PFSK-1 (cell line): ENCODE data around the gene MYOZ2.

ENCODE experiments used
- FOXP2 ChIP-seq: optimal IDR thresholded peaks from 2 replicates; pipeline ENCODE3; 2011; ENCODE audit warnings: borderline replicate concordance, control low read depth, inconsistent platforms; ENCODE audit not compliant: insufficient read depth; ENCODE audit errors: extremely low read length, extremely low read depth
- POLR2AphosphoS5 ChIP-seq: IDR thresholded peaks from 2 replicates; pipeline ENCODE4 v1.6.1; 2012; ENCODE audit warnings: low read depth, mild to moderate bottlenecking, control low read depth, low read length, moderate library complexity
- REST ChIP-seq, 2 experiments: IDR thresholded peaks; 2 replicates each; pipeline versions ENCODE4 v1.6.1 to v1.8.0; 2011 to 2012; ENCODE audit warnings: low read depth in 2 of 2, low read length in 2 of 2, control low read depth in 1 of 2, inconsistent platforms in 1 of 2, mild to moderate bottlenecking in 1 of 2, moderate library complexity in 1 of 2; ENCODE audit not compliant: insufficient read depth in 1 of 2
- SIN3A ChIP-seq: IDR thresholded peaks from 2 replicates; pipeline ENCODE4 v1.6.1; 2012; ENCODE audit warnings: mild to moderate bottlenecking, low read length, moderate library complexity, borderline replicate concordance; ENCODE audit not compliant: insufficient read depth
- TAF1 ChIP-seq: IDR thresholded peaks from 2 replicates; pipeline ENCODE4 v1.6.1; 2012; ENCODE audit warnings: low read length, control low read depth, borderline replicate concordance; ENCODE audit not compliant: insufficient read depth

- TF ChIP-seq REST (IDR thresholded peaks at IDR 0.05; ENCODE audit: insufficient read depth in 1 of 2, low read depth in 2 of 2, low read length in 2 of 2) (no peak), POLR2AphosphoS5 (no peak), TAF1 (no peak), SIN3A (no peak), FOXP2 (no peak)
Observed at GRCh38 chr4:119172223-119172622, 36.6 kb downstream of the MYOZ2 start.
